Activated CD4-positive, alpha-beta T cell treated with anti-CD3 and anti-CD28 coated beads, Interleukin-2, amount 50 U/mL, for 24 hours (primary cell): Measurements from ENCODE around the gene ZNF133.
"Not testable (repeated sequence)": the region's sequence is repeated elsewhere in the genome, so short reads cannot be mapped to it uniquely, and the experiment has no call there.

Source experiments
- DNase-seq, 2 donors: peaks; one replicate each; pipeline ENCODE4 v3.0.0-alpha.2; 2020; ENCODE audit warnings: low read depth in 1 of 2, low spot score in 1 of 2

ZNF133 gene

DNA sequence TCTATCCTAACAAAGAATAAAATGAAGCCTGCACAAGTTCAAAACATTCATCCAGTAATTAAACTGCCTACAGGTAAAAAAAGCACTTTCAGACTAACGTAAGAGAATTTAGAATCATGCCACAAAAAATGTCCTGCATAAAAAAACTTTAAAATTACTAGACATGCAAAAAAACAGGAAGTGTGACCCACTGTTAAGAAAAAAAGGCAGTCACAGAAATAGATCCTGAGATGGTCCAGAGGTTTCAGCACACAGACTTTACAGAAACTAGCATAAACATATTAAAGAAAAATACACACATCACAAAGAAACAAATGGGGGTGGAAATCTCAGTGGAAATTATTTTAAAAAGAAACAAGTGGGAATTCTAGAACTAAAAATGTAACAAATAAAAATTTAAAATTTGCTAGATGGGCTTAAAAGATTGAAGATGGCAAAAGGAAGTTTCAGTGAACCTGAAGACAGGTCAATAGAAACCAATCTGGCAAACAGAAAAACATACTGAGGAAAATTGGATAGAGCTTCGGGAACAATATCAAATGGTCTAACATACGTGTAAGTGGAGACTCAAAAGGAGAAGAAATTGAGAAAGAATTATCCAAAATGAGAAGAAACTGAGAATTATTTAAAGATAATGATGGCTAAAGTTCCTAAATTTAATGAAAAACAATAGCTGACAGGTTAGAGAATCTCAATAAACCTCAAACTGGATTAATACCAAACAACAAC, 3.4 kb upstream of the ZNF133 start:
- DNase-seq: no peak

DNA sequence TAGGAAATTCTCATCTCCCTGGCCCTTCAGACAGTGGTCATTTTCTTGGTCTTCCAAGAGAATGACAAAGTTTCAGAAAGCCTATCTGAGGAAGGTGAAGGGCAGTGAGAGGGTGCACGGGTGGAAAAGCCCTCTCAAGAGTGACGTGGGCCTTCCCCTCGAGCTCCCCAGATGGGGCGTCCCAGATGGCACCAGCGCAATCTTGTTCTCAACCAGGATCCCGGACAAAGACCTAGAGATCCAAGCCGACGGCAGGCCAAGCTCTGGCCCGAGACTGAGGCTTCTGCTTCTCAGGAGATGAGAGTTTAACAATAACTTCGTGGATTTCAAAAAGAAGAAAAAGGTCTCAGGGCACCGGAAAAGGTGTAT, 797 bp upstream of the ZNF133 start:
- no peak for DNase-seq

DNA sequence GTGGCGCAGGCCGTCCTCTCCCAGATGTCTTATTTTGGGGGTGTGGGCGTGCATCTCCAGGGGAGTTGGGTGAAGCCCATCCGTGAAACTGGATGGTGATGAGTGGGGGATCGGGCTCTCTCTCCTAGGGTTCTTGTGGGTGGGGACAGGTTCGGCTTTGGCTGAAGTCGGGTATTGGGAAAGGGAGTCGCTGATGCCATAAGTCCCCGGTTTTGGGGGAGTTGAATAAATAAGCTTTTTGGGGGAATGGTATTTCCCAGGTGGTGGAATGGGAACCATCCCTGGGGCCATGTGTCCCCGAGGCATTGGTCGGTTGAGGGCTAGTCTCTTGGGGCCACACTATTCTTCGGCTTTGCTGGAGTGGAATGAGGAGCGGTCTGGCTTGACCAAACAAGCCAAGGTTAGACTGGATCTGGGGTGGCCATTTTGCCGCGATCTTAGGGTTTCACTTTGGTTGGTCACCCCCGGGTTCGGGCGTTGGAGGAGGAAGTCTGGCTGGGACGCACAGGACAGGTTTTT, 481 bp downstream of the ZNF133 start:
- DNase-seq: no peak

DNA sequence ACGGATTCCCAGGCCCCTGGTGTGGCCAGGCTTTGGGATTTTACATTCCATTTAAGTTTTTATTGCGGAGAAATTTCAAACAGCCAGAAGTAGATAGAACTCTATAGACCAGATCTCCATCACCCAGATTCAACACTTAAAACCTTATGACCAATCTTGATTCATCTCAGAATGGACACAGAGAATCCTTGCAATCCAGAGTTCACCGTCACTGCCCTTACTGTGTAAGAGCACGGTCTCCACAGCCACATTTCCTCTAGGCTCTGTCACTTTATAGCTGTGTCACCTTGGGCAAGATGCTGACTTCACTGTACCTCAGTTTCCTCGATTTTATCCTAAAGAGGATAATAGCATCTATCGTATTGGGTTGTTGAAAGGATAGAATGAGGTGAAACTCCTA, 979 bp downstream of the ZNF133 start:
- no peak for DNase-seq

DNA sequence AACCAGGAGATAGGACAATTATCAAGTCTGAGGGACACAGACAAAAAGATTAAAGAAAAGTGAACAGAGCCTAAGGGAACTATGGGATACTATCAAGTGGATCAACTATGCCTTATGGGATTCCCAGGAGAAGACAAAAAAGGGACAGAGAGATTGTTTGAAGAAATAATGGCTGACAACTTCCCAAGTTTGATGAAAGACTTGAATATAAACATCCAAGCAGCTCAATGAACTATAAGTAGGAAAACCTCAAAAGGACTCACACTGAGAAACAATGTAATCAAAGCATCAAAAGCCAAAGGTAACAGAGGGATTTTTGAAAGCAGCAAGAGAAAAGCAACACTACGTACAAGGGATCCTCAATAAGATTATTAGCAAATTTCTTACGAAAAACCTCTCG, 11.0 kb downstream of the ZNF133 start:
- no peak for DNase-seq

DNA sequence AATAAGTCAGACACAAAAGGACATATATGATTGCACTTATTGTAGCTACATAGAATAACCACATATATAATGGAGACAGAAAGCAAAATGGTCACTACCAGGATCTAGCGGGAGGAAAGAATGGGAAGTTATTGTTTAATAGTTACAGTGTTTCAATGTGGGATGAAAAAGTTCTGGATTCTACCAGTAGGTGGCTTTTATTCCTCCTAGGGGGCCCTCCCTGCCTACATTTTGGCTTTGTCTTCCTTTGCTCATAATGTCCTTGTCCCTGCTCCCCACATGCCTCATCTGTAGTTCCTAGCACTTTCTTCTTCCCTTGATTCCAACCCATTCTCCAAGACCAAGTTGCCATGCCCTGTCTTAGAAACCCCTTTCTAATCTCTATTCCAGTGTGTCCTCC, 16.3 kb downstream of the ZNF133 start:
- no peak for DNase-seq

DNA sequence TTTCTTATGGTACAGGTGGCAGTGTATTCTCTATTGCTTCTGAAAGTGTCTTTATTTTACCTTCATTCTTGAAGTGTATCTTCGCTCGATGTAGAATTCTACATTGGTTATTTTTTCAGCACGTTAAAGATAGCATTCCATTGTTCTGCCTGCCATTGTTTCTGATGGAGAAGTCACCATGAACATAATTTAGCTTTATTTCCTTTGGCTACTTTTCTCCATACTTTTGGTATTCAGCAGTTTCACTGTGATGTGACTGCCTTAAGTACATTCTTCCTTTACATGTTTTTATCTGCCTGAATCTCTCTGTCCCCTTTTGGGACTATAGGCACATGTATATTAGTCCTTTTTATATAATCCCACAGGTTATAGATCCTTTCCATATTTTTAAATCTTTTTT, 19.0 kb downstream of the ZNF133 start:
- no peak for DNase-seq

DNA sequence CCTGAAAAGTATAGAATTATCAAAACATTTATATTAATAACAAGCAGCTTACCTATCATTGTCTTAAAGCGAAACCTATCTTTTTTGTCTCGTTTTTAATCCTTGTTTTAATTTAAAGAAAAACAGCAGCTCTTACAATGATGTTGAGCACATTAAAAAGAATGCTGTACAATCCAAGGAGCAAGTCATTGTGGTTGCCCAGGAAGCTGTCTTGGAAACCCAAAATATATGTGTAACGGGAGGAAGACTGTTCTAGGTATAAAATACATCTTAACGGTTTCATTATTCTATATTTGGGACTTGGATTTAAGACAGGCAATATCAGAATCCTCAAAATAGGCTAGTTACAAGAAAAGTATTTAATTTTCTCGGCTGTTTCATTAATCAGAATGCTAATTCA, 21.7 kb downstream of the ZNF133 start:
- DNase-seq: no peak

DNA sequence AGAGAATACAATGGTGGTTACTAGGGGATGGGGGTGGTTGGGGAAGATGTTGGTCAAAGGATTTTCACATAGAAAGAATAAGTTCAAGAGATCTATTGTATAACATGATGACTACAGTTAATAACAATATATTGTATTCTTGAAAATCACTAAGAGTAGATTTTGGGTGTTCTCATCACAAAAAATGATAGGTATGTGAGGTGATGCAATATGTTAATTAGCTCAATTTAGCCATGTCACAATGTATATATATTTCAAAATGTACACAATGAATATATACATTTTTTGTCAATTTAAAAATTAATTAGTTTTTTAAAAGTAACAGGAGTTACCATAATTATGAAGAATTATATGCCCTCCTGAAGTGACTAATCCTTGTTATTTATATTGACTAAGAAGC, 22.3 kb downstream of the ZNF133 start:
- no peak for DNase-seq

DNA sequence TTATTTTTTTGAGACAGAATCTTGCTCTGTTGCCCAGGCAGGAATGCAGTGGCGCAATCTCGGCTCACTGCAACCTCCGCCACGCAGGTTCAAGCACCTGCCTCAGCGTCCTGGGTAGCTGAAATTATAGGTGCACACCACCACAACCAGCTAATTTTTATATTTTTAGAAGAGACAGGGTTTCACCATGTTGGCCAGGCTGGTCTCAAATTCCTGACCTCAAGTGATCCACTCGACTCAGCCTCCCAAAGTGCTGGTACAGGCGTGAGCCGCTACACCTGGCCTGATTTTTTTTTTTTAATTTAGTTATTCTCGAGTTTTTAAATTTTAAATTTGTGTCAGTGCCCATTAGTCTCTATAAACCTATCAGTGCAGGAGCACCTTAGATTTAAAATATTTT, 24.4 kb downstream of the ZNF133 start:
- no peak for DNase-seq

DNA sequence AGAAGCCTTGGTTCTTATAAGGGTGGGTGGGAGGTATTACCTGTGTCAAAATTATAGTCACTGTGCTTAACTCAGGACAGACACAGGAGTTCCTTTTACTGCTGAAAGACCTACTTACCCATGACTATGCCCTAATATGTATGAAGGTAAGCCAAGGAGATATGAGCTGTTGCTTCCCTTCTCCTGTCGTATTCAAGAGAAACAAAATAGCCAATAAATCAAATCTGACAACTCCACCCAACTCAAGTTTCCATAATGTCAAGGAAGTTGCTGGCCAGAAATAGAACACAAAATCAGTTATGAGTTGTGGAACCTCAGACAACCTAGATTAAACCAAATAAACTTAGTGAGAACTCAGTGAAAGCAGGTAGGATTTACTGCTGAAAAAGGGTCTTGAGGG, 25.1 kb downstream of the ZNF133 start:
- DNase-seq: no peak

DNA sequence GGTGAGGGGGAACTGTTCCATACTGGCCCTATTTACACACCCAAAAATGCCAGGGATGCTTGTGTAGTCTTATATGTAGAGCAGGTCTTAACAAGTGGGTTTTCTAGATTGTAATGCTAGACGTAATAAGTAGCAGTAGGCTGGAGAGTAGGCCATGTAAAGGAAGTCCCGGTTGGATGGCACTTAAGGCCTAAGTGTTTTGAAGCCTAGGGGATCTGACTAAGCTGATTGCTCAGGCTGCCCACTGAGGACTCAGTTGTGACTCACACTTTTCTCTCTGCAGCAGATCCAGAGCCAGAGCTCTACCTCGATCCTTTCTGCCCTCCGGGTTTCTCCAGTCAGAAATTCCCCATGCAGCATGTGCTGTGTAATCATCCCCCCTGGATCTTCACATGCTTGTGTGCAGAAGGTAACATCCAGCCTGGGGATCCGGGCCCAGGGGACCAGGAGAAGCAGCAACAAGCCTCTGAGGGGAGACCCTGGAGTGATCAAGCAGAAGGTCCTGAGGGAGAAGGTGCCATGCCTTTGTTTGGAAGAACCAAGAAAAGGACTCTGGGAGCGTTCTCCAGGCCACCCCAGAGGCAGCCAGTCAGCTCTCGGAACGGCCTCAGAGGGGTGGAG, 26.6 kb downstream of the ZNF133 start:
- DNase-seq: no peak

DNA sequence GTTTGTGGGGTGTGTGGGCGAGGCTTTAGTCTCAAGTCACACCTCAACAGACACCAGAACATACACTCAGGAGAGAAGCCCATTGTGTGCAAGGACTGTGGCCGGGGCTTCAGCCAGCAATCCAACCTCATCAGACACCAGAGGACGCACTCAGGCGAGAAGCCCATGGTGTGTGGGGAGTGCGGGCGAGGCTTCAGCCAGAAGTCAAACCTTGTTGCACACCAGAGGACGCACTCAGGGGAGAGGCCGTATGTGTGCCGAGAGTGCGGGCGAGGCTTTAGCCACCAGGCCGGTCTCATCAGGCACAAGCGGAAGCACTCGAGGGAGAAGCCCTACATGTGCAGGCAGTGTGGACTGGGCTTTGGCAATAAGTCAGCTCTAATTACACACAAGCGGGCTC, 27.8 kb downstream of the ZNF133 start:
- DNase-seq: no peak

DNA sequence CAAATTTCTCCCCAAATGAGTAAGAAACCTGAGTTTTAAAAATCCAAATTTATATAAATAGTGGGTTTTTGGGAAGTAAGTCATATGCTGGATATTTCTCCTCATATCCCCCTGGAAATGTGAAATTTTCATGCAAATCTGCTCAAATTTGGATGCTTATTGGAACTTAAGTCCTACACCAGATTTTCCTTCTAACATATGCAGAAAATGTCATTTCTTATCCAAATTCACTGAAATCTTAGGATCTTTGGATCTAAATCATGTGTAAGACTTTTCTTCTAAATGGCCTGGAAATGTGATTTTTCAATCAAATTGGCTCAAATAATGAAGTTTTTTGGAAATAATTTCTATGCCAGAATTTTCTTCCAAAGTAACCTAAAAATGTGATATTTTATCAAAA, 33.0 kb downstream of the ZNF133 start:
- no peak for DNase-seq

DNA sequence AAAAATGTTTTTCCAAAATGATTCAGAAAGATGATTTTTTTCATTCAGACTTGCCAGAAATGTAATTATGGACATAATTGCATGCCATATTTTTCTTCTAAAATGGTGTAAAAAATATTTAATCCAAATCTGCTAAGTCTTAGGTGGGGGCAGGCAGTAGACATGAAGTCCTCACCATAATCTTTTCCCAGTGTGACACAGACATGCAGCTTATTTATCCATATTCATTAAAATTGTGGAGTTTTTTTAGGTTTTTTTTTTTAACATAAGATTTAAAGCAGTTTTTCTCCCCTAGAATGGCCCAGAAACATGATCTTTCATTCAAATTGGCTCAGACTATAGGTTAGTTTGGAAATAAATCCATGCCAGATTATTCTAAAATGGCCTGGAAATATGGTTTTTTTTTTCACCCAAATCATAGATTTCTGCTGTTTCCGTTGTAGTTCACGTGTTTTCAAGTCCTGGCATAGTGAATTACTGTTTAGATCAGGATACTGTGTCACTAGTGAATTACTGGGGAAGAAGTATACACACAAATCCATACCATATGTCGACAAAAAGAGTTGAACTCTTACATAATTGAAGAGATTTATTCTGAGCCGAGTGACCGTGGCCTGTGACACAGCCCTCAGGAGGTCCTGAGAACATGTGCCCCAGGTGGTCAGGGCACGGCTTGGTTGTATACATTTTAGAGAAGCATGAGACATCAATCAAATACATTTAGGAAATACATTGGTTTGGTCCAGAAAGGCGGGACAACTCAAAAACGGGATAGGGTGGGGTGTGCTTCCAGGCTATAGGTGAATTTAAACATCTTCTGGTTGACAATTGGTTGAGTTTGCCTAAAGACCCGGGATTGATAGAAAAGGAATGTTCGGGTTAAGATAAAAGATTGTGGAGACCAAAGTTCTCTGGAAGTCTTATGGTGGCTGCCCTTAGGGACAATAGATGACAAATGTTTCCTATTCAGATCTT, 33.9 kb downstream of the ZNF133 start:
- DNase-seq: no peak

DNA sequence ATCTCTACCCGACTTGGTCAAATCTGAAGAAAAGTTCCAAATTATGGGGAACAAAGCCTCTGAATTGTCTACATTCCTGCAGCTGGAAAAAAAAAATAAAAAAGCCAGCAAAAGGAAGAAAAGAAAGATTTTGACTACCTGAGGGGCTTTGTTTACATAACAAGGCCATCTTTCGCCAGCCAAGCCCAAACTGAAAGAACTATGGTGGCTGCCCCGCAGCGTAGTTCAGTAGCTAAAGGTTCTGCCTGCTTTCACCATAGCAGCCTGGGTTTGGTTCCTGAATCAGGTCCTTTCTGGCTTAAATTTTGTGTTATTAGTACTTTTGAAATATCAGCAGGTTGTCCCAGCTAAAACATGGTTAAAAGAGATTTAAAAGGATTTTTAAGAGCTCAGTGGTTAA, 35.4 kb downstream of the ZNF133 start:
- DNase-seq: no peak

DNA sequence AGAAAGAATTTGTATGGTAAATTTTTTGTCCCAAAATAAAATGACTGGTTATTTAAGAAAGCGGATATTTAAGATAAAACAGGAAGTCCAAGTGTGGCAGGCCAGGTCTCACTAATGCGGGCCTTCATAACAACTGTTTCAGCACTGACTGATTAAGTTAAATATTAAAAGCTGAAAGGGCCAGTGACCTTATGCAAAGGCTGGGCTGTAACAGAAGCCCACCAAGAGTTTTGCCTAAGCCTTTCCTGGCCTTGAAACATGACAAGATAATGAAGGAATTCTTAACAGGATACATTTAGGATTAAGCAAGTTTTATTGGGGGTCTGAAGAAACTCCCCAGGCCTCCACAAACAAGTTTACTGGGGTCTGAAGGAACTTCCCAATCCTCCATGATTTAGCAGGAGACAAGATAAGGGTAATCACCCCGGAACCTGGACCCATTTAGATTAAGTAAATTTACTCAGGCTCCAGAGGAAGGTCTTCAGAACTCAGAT, 36.3 kb downstream of the ZNF133 start:
- DNase-seq: no peak

DNA sequence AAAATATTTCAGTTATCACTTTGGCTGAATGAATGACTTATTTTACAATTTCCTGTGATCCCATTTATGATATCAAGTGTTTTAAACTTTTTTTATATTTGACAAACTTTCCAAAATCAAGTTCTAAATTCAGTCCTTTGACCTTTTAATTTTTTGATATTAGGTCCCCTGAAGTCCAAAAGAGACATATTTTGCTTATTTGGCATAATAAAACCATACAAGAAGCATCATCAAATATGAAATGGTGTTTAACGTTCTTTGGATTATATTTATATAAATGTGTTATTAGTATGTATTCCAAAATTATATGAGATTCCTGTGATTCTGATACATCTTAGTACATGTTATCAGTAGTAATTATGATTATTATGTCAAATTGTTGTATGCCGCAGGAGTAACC, 38.7 kb downstream of the ZNF133 start:
- DNase-seq: no peak

DNA sequence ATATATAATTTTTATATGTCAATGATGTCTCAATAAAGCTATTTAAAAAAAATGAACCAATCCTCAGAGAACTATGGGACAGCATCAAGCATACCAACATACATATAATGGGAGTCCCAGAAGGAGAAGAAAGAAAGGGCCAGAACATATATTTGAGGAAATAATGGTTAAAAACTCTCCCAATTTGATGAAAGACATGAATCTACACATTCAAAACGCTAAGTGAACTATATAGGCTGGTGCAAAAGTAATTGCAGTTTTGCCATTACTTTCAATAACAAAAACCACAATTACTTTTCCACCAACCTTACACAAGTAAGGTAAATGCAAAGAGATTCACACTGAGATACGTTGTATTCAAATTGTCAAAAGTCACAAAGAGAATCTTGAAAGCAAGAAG, 43.4 kb downstream of the ZNF133 start:
- DNase-seq: no peak

DNA sequence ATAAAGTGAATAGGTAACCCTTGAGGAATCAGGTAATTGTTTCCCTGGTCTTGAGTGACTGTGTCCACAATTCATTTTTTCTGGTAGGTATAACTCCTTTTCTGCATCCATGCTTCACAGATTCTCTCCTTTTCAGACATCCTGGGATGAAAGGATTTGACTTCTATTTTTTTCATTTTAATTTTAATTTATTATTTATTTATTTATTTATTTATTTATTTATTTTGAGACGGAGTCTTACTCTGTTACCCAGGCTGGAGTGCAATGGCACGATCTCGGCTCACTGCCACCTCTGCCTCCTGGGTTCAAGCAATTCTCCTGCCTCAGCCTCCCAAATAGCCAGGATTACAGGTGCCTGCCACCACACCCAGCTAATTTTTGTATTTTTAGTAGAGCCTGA, 61.4 kb downstream of the ZNF133 start:
- DNase-seq: not testable (repeated sequence)

DNA sequence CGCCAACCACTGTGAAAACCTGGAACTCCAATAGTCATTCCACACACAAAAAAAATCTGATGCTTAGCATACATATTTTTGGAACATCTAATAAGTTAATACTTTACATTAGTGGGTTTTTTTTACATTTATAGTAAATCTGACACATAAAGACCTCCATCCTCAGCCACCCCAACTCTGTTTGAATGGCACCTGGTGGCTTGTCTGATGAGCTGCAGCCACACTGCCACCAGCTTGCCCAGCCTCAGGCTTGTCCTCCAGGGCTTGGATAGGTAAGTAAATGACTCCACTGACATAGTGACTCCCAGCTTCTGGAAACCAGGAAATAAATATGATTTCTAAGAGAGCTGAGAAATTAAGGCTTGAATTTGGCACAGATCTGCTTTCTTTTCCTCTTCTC, 71.5 kb downstream of the ZNF133 start:
- no peak for DNase-seq

DNA sequence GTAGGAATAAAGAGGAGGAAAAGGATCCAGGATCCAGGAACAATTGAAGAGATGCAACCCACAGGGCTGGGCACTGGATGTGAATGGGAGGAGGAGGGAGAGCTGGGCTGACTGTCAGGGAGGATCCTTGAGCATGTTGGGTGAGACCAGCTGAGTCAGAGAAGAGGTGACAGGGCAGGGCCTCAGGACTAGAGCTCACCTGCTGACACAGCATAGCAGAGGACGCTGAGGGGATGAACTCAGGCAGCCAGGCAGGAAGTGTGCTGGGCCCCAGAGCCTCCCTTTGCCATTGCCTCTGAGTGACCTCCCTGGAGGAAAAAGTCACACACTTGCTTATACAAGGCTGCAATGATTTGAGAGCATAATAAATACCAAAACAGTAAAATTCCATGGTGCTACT, 72.3 kb downstream of the ZNF133 start:
- DNase-seq: no peak
